GM23338 (cell line): Measurements from ENCODE around the gene KCNT1. TPM values are rescaled to one million over a fixed set of nuclear protein-coding genes. Genes with fewer than 3 reads are reported as not detected.

Experiments
- ATAC-seq: fragments of 200-7000 bp; cut with Tn5 transposase; 3 replicates; pipeline ENCODE4 v1.9.1; 2020
- DNase-seq: peaks from one replicate; pipeline ENCODE4 v3.0.0-alpha.2; 2015; ENCODE audit warnings: low spot score
- H2AFZ ChIP-seq: fragments of 200-600 bp; sonication (generic); 2 replicates; pipeline ENCODE4 v1.8.0; 2016; ENCODE audit warnings: antibody characterized with exemption, mild to moderate bottlenecking, moderate library complexity
- H3F3A ChIP-seq: fragments of 200-600 bp; sonication (generic); replicated peaks from 2 replicates; pipeline ENCODE4 v1.8.0; 2017; ENCODE audit warnings: antibody characterized with exemption, mixed run types, low read depth
- H3K27ac ChIP-seq: fragments of 200-600 bp; sonication (generic); 2 replicates; pipeline ENCODE4 v1.6.1; 2016; ENCODE audit warnings: low read depth
- H3K27me3 ChIP-seq: fragments of 200-600 bp; sonication (generic); 2 replicates; pipeline ENCODE4 v1.8.0; 2016; ENCODE audit warnings: mild to moderate bottlenecking, mixed run types, moderate library complexity; ENCODE audit not compliant: insufficient read depth
- H3K36me3 ChIP-seq: fragments of 200-600 bp; sonication (generic); 2 replicates; pipeline ENCODE4 v1.8.0; 2016; ENCODE audit warnings: mild to moderate bottlenecking; ENCODE audit not compliant: insufficient read depth
- H3K4me1 ChIP-seq: fragments of 200-600 bp; sonication (generic); 2 replicates; pipeline ENCODE4 v1.8.0; 2016; ENCODE audit warnings: mild to moderate bottlenecking, moderate library complexity; ENCODE audit not compliant: insufficient read depth
- H3K4me2 ChIP-seq: fragments of 200-600 bp; sonication (generic); 2 replicates; pipeline ENCODE4 v1.7.1; 2017; ENCODE audit warnings: mixed run types
- H3K4me3 ChIP-seq: fragments of 200-600 bp; sonication (generic); 2 replicates; pipeline ENCODE4 v1.6.1; 2016; ENCODE audit warnings: mixed run types
- H3K79me2 ChIP-seq: fragments of 200-600 bp; sonication (generic); replicated peaks from 2 replicates; pipeline ENCODE4 v1.8.0; 2017; ENCODE audit warnings: mild to moderate bottlenecking; ENCODE audit not compliant: insufficient read depth
- H3K9me2 ChIP-seq: fragments of 200-600 bp; sonication (generic); 2 replicates; pipeline ENCODE4 v1.8.0; 2017; ENCODE audit not compliant: insufficient read depth
- H4K20me1 ChIP-seq: fragments of 200-600 bp; sonication (generic); replicated peaks from 2 replicates; pipeline ENCODE4 v1.8.0; 2017; ENCODE audit warnings: mild to moderate bottlenecking; ENCODE audit not compliant: insufficient read depth
- H3K27ac Mint-ChIP-seq: 2 replicates; pipeline ENCODE4 v1.8.0; 2020; ENCODE audit warnings: inconsistent platforms, mild to moderate bottlenecking, moderate library complexity, mixed read lengths
- H3K27me3 Mint-ChIP-seq: 3 replicates; pipeline ENCODE4 v1.8.0; 2022; ENCODE audit warnings: low read depth, mild to moderate bottlenecking, moderate library complexity, mixed read lengths, inconsistent platforms; ENCODE audit not compliant: insufficient read depth, poor library complexity
- H3K36me3 Mint-ChIP-seq: 3 replicates; pipeline ENCODE4 v1.8.0; 2021; ENCODE audit warnings: low read depth, mild to moderate bottlenecking, inconsistent platforms, moderate library complexity, mixed read lengths
- H3K4me1 Mint-ChIP-seq: 3 replicates; pipeline ENCODE4 v1.8.0; 2020; ENCODE audit warnings: mild to moderate bottlenecking, inconsistent platforms, mixed read lengths
- H3K4me3 Mint-ChIP-seq: 3 replicates; pipeline ENCODE4 v1.8.0; 2021; ENCODE audit warnings: moderate library complexity, mild to moderate bottlenecking, inconsistent platforms, mixed read lengths
- H3K9me3 Mint-ChIP-seq: 3 replicates; pipeline ENCODE4 v1.8.0; 2020; ENCODE audit warnings: moderate library complexity, mild to moderate bottlenecking, inconsistent platforms, mixed read lengths
- ETS1 ChIP-seq: IDR thresholded peaks from 2 replicates; pipeline ENCODE4 v1.6.1; 2016; ENCODE audit warnings: antibody characterized with exemption
- EZH2 ChIP-seq: fragments of 200-600 bp; sonication (generic); IDR thresholded peaks from one replicate; pipeline ENCODE4 v1.8.0; 2017; ENCODE audit warnings: antibody characterized with exemption, mild to moderate bottlenecking, low read depth; ENCODE audit not compliant: unreplicated experiment
- JUNB ChIP-seq: IDR thresholded peaks from one replicate; pipeline ENCODE4 v1.6.1; 2016; ENCODE audit warnings: antibody characterized with exemption; ENCODE audit not compliant: unreplicated experiment
- NANOG ChIP-seq: IDR thresholded peaks from 2 replicates; pipeline ENCODE4 v1.6.1; 2016; ENCODE audit warnings: antibody characterized with exemption, borderline replicate concordance
- REST ChIP-seq: IDR thresholded peaks from one replicate; pipeline ENCODE4 v1.6.1; 2018; ENCODE audit warnings: antibody characterized with exemption; ENCODE audit not compliant: unreplicated experiment
- STAT1 ChIP-seq: IDR thresholded peaks from one replicate; pipeline ENCODE4 v1.6.1; 2016; ENCODE audit warnings: antibody characterized with exemption; ENCODE audit not compliant: unreplicated experiment
- ZNF331 ChIP-seq: fragments of 250-450 bp; sonication (Bioruptor Pico); IDR thresholded peaks from 2 replicates; pipeline ENCODE4 v1.5.0; 2020; ENCODE audit warnings: low read depth, mild to moderate bottlenecking, moderate library complexity
- ZNF462 ChIP-seq: fragments of 250-450 bp; sonication (Bioruptor Pico); IDR thresholded peaks from 2 replicates; pipeline ENCODE4 v1.5.0; 2020; ENCODE audit warnings: mild to moderate bottlenecking, moderate library complexity
- polyA plus RNA-seq: library from polyadenylated mRNA; unstranded; fragments of >200 nt; fragmentation: Nextera tagmentation; extraction: Ambion mirVana; gene quantifications from 2 replicates; pipeline ENCODE4 v1.2.1, GENCODE V29; 2016
- total RNA-seq: library from RNA; depleted of rRNA; stranded (reverse); fragments of >200 nt; shearing (Covaris generic); gene quantifications from 2 replicates; pipeline ENCODE4 v1.2.3, GENCODE V29; 2014

The KCNT1 gene
- total and polyA plus RNA-seq, 2 experiments from 2014 or later, result 0.05 to 0.28 TPM

- TF ChIP-seq ZNF462, result no peak
- no peak for TF ChIP-seq REST
- no peak for TF ChIP-seq ZNF331
- TF ChIP-seq ETS1, result no peak
These were observed 4.8 kb upstream of the KCNT1 start (continued) for GRCh38 chr9:135697226-135697625.

- H3K4me2 ChIP-seq, result no peak overlapping the region
- DNase-seq, result no peak
- Mint-ChIP-seq H3K27ac (no peak overlapping the region), H3K9me3 (no peaks in the 10 kb centered on the region), H3K4me3 (no peak overlapping the region), H3K36me3 (no peaks in the 10 kb centered on the region), H3K4me1 (no peaks in the 10 kb centered on the region), H3K27me3 (peaks cover 11% of the 10 kb centered on the region)
- H3F3A ChIP-seq, result no peaks in the 10 kb centered on the region
- H3K4me1 ChIP-seq, result no peaks in the 10 kb centered on the region
- H3K27me3 ChIP-seq, result 0 out of 2 replicates have a peak, but pooled peaks cover 3% of the 10 kb centered on the region
- no peaks in the 10 kb centered on the region for H4K20me1 ChIP-seq
- no peaks in the 10 kb centered on the region for H3K9me2 ChIP-seq
- ATAC-seq, result no peak
- H3K36me3 ChIP-seq, result no peaks in the 10 kb centered on the region
- H3K79me2 ChIP-seq, result no peaks in the 10 kb centered on the region
- no peak overlapping the region for H3K27ac ChIP-seq
- H3K4me3 ChIP-seq, result no peak overlapping the region
- H2AFZ ChIP-seq, result no peak overlapping the region
- TF ChIP-seq ZNF331 (no peak), NANOG (no peak), ETS1 (no peak), JUNB (no peak), REST (no peak), EZH2 (no peak), STAT1 (no peak)
These were observed 3.7 kb upstream of the KCNT1 start for GRCh38 chr9:135698236-135698635.
